ENCODE data around the gene GNG13.
A peak's percentile ranks its signal among the peaks of the same experiment; 100 is the strongest.

The GNG13 gene

GRCh38 chr16:813916-814412 lies 13.4 kb upstream of the GNG13 start:
- no peak for DNase-seq (ENCODE audit: low read depth in 2 of 2)

GRCh38 chr16:813204-813915 lies 12.8 kb upstream of the GNG13 start:
- no peak for DNase-seq (ENCODE audit: low read depth in 2 of 2)

- no peak for DNase-seq (ENCODE audit: low read depth in 2 of 2)
Measured at GRCh38 chr16:808085-808386, 7.5 kb upstream of the GNG13 start.

GRCh38 chr16:807347-808084 lies 7.0 kb upstream of the GNG13 start:
- peak; percentile 65 to 79 for DNase-seq (ENCODE audit: low read depth in 2 of 2)

GRCh38 chr16:805474-805873 lies 4.9 kb upstream of the GNG13 start:
- DNase-seq (ENCODE audit: low read depth in 2 of 2): no peak

DNA sequence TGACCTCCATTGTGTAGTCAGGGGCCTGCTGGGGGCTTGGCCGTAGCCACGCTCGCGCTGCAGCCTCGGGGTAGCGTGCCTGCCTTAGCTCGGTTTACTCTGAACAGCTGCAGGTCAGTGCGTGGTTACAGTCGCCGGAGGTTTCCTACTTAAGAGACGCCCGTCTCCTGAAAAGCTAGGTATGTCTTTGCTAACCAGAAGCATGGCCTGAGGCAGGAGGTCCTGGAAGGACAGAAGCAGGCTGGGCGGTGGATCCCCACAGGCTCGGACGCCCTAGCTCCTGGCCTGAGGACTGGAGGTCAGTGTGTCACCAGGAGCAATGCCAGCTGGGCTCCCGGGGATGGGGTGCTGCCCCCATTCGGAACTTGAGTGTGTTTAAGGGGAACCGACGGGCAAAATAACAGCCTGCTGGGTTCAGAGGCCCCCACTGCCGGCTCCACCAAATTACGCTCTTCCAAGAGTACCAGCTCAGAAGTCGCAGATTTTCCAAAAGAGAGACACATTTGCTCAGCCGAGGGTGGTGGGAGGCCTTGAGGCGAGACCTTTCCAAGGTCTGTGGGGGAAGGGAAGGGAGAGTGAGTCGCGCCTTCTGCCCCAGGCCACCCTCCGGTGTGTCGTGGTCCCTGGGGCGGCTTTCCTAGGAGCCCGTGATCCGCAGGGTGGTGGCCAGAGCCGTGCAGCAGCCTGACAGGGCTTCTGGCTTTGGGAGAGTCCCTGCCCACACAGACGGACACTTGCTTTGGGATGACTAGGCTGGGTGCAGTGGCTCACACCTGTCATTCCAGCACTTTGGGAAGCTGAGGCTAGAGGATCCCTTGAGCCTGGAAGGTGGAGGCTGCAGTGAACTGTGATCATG lies 3.9 kb upstream of the GNG13 start:
- DNase-seq (ENCODE audit: low read depth in 2 of 2): no peak

DNA sequence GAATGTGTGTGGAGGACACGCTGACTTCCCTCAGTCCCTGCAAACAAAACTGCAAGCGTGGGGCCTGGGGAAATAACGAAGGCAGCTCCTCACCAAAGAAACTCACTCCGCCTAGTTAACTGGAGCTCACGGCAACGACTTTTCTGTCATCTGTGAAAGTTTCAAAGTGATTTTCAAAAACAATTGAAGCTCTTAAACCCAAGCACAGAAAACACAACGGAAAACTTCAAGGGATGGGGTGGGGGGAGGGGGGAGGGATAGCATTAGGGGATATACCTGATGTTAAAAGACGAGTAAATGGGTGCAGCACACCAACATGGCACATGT lies 3.2 kb upstream of the GNG13 start:
- no peak for DNase-seq (ENCODE audit: low read depth in 2 of 2)

- no peak for DNase-seq (ENCODE audit: low read depth in 2 of 2)
Measured at GRCh38 chr16:802914-803753, 2.6 kb upstream of the GNG13 start.

DNA sequence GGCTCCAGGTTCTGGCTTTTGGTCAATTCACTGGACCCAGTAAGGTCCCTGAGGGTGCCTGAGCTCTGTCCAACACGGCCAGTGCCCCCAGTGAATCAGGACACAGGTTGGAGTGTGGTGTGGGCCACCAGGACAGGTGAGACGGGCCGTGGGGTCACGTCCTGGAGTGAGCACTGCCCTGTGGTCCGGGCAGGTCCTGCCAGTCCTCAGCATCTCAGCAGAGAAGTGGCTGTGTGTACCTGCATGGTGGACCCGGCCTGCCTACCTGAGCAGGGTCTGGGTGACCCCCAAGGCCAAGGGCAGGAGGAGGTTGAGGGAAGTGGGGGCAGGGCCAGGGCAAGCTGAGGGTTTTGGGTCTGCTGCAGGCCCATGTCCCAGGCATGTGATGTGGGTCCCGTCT lies 1.9 kb upstream of the GNG13 start:
- DNase-seq (ENCODE audit: low read depth in 2 of 2): no peak

- DNase-seq (ENCODE audit: low read depth in 2 of 2): no peak
Measured at GRCh38 chr16:801584-802363, 1.2 kb upstream of the GNG13 start.

GRCh38 chr16:800834-801511 lies 439 bp upstream of the GNG13 start:
- no peak for DNase-seq (ENCODE audit: low read depth in 2 of 2)

DNA sequence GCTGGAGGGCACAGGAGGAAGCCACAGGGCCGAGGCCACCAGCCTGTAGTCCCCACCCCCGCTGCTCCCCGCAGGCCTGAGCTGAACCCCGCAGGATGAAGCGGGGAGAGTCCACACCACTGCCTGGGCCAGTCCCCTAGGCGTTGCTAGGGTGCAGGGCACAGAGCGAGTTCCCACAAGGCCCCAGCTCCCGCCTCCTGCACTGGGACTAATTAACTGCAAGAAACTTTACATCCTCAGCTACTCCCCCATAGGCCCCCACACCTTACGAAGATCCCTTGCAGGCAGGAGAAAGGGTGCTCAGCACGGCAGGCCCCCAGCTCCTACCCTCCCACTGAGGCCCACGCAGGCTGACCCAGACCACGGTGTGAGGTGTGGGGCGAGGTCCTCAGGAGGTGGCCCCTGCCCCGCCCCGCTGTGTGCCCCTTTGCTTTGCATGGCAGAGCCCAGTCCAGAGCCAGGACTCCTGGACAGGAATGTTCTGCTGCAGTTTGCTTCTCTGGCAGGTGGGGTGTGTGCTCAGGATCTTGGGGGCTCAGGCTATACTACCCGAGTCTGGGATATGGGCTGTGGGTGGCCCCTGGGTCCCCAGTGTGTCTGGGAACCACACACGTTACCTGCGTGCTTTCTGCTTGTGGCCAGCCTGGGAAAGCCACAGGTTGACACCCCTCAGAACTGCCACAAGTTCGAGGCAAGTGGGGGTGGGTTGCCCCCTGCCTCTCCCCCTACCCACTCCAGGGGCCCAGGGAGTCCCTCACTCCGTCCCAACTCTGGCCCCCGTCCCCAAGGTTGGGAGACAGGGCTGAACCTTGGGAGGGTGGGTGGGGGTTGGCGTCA lies 1.2 kb downstream of the GNG13 start:
- no peak for DNase-seq (ENCODE audit: low read depth in 2 of 2)

DNA sequence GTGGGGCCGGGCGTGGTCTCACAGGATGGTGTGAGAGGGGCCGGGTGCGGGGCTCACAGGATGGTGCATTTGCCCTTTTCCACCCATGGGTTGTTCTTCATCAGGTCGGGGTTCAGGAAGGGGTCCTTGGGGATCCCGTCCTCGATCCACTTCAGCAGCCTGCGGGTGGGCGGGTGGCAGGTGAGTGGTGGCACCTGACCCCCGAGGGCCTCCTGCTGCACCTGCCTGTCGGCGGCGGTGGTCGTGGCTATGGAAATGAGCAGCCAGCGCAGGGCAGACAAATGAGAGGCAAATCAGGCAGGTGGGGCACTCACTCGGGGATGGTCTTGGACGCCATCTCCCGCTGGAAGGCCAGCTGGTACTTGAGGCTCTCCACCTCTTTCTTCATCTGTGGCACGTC lies 1.9 kb downstream of the GNG13 start:
- DNase-seq (ENCODE audit: low read depth in 2 of 2): no peak

- no peak for DNase-seq (ENCODE audit: low read depth in 2 of 2)
Measured at GRCh38 chr16:797686-798085, 2.8 kb downstream of the GNG13 start.

DNA sequence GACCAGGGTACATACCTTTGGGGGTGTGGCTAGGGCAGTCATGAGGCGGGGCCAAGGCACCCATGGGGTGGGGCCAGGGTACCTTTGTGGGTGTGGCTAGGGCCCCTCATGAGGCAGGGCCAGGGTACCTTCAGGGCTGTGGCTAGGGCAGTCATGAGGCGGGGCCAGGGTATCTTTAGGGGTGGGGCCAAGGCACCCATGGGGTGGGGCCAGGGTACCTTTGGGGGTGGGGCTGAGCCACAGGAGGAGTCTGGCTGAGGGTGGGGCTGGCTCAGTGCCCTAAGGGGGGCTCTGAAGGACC lies 3.5 kb downstream of the GNG13 start:
- DNase-seq (ENCODE audit: low read depth in 2 of 2): no peak

- no peak for DNase-seq (ENCODE audit: low read depth in 2 of 2)
Measured at GRCh38 chr16:796296-797119, 4.0 kb downstream of the GNG13 start.

GRCh38 chr16:795580-796229 lies 4.8 kb downstream of the GNG13 start:
- DNase-seq (ENCODE audit: low read depth in 2 of 2): no peak

- no peak for DNase-seq (ENCODE audit: low read depth in 2 of 2)
Measured at GRCh38 chr16:794853-795466, 5.6 kb downstream of the GNG13 start.

Measured in stimulated activated CD8-positive, alpha-beta memory T cell treated with anti-CD3 and anti-CD28 coated beads, Interleukin-15, amount 100 ng/mL, for 4 hours (primary cell).